ENCODE data around the gene RFNG. TPM values are rescaled to one million over a fixed set of nuclear protein-coding genes. Genes with fewer than 3 reads are reported as not detected.

Gene RFNG
- total RNA-seq, 1 experiment from 2014 or later, result 37.9 TPM

GRCh38 chr17:82088838-82089722 is 37.5 kb upstream of the RFNG start:
- TF ChIP-seq CTCF (IDR thresholded peaks at IDR 0.05; ENCODE audit: unreplicated experiment), result no peak
- DNase-seq (ENCODE audit: unreplicated experiment), result no peak
- Mint-ChIP-seq H3K36me3 (ENCODE audit: insufficient read depth, unreplicated experiment) (peaks cover 83% of the 10 kb centered on the region), H3K4me3 (ENCODE audit: unreplicated experiment) (no peak overlapping the region), H3K27ac (ENCODE audit: low read depth, unreplicated experiment) (no peak overlapping the region), H3K9me3 (ENCODE audit: unreplicated experiment) (no peaks in the 10 kb centered on the region), H3K27me3 (ENCODE audit: insufficient read depth, unreplicated experiment) (no peaks in the 10 kb centered on the region), H3K4me1 (ENCODE audit: insufficient read depth, unreplicated experiment) (no peaks in the 10 kb centered on the region)
- CTCF ChIA-PET, result interaction anchor here (0.7 kb wide), 2 partner anchors 16 to 130 kb away, joined by 3 read pairs; no protein-coding TSS in a partner anchor
- TSS peak; percentile 8 for BruUV-seq (replicated peaks)
- POLR2A ChIA-PET, result interaction anchor here (1.3 kb wide), 1 partner anchor 9 kb away, joined by 6 read pairs; no protein-coding TSS in a partner anchor
- intact Hi-C loops (cut with micrococcal nuclease), result no loop called here

GRCh38 chr17:82087961-82088837 is 36.6 kb upstream of the RFNG start:
- intact Hi-C loops (cut with micrococcal nuclease), result no loop called here
- Mint-ChIP-seq H3K4me3 (ENCODE audit: unreplicated experiment) (no peak overlapping the region), H3K27me3 (ENCODE audit: insufficient read depth, unreplicated experiment) (no peaks in the 10 kb centered on the region), H3K27ac (ENCODE audit: low read depth, unreplicated experiment) (no peak overlapping the region), H3K36me3 (ENCODE audit: insufficient read depth, unreplicated experiment) (peaks cover 87% of the 10 kb centered on the region), H3K4me1 (ENCODE audit: insufficient read depth, unreplicated experiment) (no peaks in the 10 kb centered on the region), H3K9me3 (ENCODE audit: unreplicated experiment) (no peaks in the 10 kb centered on the region)
- CTCF ChIA-PET, result no interaction called here
- TF ChIP-seq CTCF (IDR thresholded peaks at IDR 0.05; ENCODE audit: unreplicated experiment), result no peak
- POLR2A ChIA-PET, result interaction anchor here (1.0 to 1.8 kb wide), 5 partner anchors 8 to 66 kb away, joined by 3 to 7 read pairs (median 6); no protein-coding TSS in a partner anchor
- no peak for DNase-seq (ENCODE audit: unreplicated experiment)
- BruUV-seq (replicated peaks), result no TSS peak

GRCh38 chr17:82086941-82087906 is 35.6 kb upstream of the RFNG start:
- peaks cover 87% of the 10 kb centered on the region for H3K36me3 Mint-ChIP-seq (ENCODE audit: insufficient read depth, unreplicated experiment)
- CTCF ChIA-PET, result no interaction called here
- no peak overlapping the region for H3K4me3 Mint-ChIP-seq (ENCODE audit: unreplicated experiment)

More at GRCh38 chr17:82086941-82087906, 35.6 kb upstream of the RFNG start:
- no peak for DNase-seq (ENCODE audit: unreplicated experiment)
- no peak overlapping the region for H3K27ac Mint-ChIP-seq (ENCODE audit: low read depth, unreplicated experiment)
- H3K27me3 Mint-ChIP-seq (ENCODE audit: insufficient read depth, unreplicated experiment), result no peaks in the 10 kb centered on the region
- intact Hi-C loops (cut with micrococcal nuclease), result no loop called here
- POLR2A ChIA-PET, result interaction anchor here (0.6 to 1.8 kb wide), 5 partner anchors 9 to 67 kb away, joined by 3 to 7 read pairs (median 5); no protein-coding TSS in a partner anchor
- no peaks in the 10 kb centered on the region for H3K4me1 Mint-ChIP-seq (ENCODE audit: insufficient read depth, unreplicated experiment)
- no TSS peak for BruUV-seq (replicated peaks)
- TF ChIP-seq CTCF (IDR thresholded peaks at IDR 0.05; ENCODE audit: unreplicated experiment), result no peak
- no peaks in the 10 kb centered on the region for H3K9me3 Mint-ChIP-seq (ENCODE audit: unreplicated experiment)
